Measurements from ENCODE around the gene CEP112. TPM values are rescaled to one million over a fixed set of nuclear protein-coding genes. Genes with fewer than 3 reads are reported as not detected.

CEP112 gene
- total and polyA plus RNA-seq, 2 experiments from 2014 or later = 4.0 to 4.3 TPM

- Histone ChIP-seq H3K4me2 (no peak overlapping the region), H3K4me3 (no peak overlapping the region), H3K79me2 (replicated peaks; ENCODE audit: insufficient read depth) (no peaks in the 10 kb centered on the region), H3K27me3 (ENCODE audit: insufficient read depth) (no peaks in the 10 kb centered on the region), H2AFZ (no peak overlapping the region), H3K4me1 (ENCODE audit: insufficient read depth) (no peaks in the 10 kb centered on the region), H3F3A (replicated peaks; ENCODE audit: low read depth) (no peaks in the 10 kb centered on the region), H3K36me3 (ENCODE audit: insufficient read depth) (no peaks in the 10 kb centered on the region), H4K20me1 (replicated peaks; ENCODE audit: insufficient read depth) (no peaks in the 10 kb centered on the region), H3K9me2 (ENCODE audit: insufficient read depth) (no peaks in the 10 kb centered on the region), H3K27ac (ENCODE audit: low read depth) (no peak overlapping the region)
- Mint-ChIP-seq H3K4me1 (no peaks in the 10 kb centered on the region), H3K9me3 (no peaks in the 10 kb centered on the region), H3K4me3 (no peak overlapping the region), H3K36me3 (ENCODE audit: low read depth) (no peaks in the 10 kb centered on the region), H3K27ac (no peak overlapping the region), H3K27me3 (ENCODE audit: insufficient read depth, low read depth, poor library complexity) (no peaks in the 10 kb centered on the region)
- no peak for DNase-seq (ENCODE audit: low spot score)
- ATAC-seq = no peak
- TF ChIP-seq ZNF114 (CRISPR knock-in tag; IDR thresholded peaks at IDR 0.05) (no peak), STAT1 (IDR thresholded peaks at IDR 0.05; ENCODE audit: unreplicated experiment) (no peak), EZH2phosphoT487 (IDR thresholded peaks at IDR 0.05; ENCODE audit: unreplicated experiment) (no peak), ETS1 (IDR thresholded peaks at IDR 0.05) (no peak), ZNF462 (CRISPR knock-in tag; IDR thresholded peaks at IDR 0.05) (no peak), POLR2AphosphoS5 (IDR thresholded peaks at IDR 0.05; ENCODE audit: low read depth) (no peak), EZH2 (IDR thresholded peaks at IDR 0.05; ENCODE audit: low read depth, unreplicated experiment) (no peak), REST (IDR thresholded peaks at IDR 0.05; ENCODE audit: unreplicated experiment) (no peak), CREB1 (CRISPR knock-in tag; IDR thresholded peaks at IDR 0.05; ENCODE audit: low read depth) (no peak), CTCF (conservative IDR thresholded peaks at IDR 0.05; ENCODE audit: low read depth in 2 of 2) (no peak), ZNF331 (CRISPR knock-in tag; IDR thresholded peaks at IDR 0.05; ENCODE audit: low read depth) (no peak), JUNB (IDR thresholded peaks at IDR 0.05; ENCODE audit: unreplicated experiment) (no peak), NANOG (IDR thresholded peaks at IDR 0.05; ENCODE audit: borderline replicate concordance) (no peak)
Measured at GRCh38 chr17:65759532-65759931, 432.4 kb downstream of the CEP112 start.
